ENCODE measurements around the gene PLA2G4D. TPM values are rescaled to one million over a fixed set of nuclear protein-coding genes. Genes with fewer than 3 reads are reported as not detected.
A peak's percentile ranks its signal among the peaks of the same experiment; 100 is the strongest.
"Not testable (repeated sequence)": the region's sequence is repeated elsewhere in the genome, so short reads cannot be mapped to it uniquely, and the experiment has no call there.

The PLA2G4D gene
- total RNA-seq, 1 donor from 2014 or later = not detected

GRCh38 chr15:42123546-42123945, 29.2 kb upstream of the PLA2G4D start:
- DNase-seq (ENCODE audit: low spot score) = no peak

DNA sequence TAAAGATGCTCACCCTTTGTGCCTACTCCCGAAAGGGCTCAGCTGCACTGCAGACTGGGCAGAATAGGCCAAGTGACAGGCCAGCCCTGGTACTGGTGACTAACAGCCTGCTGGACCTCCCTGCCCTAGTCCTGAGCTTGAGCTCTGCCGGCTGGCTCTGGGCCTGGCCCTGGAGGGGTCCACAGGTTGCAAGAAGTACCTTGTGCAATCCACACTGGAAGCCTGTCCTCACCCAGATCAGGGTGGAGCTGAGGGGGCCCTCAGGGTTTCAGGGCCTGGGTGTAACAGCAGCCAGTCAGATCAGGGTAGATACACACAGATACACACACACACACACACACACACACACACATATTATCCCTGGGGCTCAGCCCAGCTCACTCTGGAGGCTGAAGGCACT, 27.3 kb upstream of the PLA2G4D start:
- DNase-seq (ENCODE audit: low spot score) = no peak

GRCh38 chr15:42121021-42121420, 26.7 kb upstream of the PLA2G4D start:
- DNase-seq (ENCODE audit: low spot score) = no peak

DNA sequence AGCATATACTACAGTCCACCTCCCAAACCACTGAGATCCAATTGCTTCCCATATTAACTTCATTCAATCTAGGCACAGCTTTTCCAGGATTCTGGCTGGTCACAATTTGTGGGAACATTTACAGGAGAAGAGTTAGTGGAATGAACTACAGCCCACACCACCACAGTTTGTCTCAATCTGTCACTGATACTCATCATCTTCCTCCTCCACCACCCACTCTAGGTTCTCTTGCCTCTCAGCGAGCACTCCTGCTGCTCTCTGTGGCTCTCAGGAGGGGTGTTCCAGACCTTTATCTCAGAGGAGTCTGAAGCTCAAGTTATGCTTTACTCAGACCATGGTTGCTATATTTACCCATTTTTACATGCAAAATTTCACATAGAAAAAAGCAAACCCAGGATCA, 25.9 kb upstream of the PLA2G4D start:
- no peak for DNase-seq (ENCODE audit: low spot score)

DNA sequence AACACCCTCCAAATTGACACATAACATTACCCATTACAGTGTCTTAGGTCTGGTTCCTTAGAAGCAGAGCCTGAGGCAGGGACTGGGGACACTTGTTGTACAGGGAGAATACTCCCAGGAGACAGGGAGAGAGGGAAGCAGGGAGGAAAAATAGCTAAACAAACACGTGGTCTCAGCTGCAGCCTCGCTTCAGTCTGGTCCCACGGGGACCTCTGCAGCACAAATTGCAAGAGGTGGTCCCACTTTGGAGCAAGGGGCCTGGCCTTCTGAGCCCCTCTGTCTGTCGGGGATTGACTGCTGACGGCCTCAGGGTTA, 25.0 kb upstream of the PLA2G4D start:
- DNase-seq (ENCODE audit: low spot score) = no peak

- DNase-seq (ENCODE audit: low spot score) = no peak
Observed at GRCh38 chr15:42118650-42119445, 24.5 kb upstream of the PLA2G4D start.

DNA sequence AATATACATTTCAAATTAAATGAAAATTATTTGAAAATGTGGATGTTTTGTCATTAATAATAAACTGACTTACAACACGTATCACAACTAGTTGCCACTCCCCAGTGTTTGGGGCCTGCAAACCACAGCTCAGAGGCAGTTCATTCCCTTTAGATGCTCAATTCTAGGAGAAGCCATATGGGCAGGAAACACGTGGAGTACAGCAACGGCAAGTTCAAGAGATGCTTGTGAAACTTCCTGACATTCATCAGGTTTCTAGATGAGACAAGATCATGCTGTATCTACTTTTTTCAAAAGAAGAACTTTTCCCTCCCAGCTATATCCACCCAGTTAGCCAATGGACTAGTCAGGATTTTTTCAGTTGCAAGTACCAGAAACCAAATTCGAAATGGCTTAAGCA, 17.6 kb upstream of the PLA2G4D start:
- DNase-seq (ENCODE audit: low spot score) = no peak

DNA sequence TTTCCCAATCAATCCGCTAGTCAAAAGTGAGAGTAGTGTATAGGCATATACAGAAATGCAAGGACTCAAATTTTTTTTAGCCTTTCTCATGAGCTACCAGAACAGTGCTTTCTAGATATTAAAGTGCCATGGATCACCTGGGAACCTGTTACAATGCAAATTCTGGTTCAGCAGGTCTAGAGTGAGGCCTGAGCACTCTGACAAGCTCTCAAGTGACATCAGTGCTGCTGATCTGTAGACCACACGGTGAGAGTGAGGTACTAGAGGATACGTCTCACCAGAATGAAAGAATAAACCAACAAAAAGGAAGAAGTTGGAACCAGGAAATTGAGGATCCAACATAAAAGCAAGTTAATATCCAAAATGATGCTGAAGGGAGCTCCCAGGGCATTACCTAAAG, 16.0 kb upstream of the PLA2G4D start:
- no peak for DNase-seq (ENCODE audit: low spot score)

- no peak for DNase-seq (ENCODE audit: low spot score)
Observed at GRCh38 chr15:42108806-42109205, 14.4 kb upstream of the PLA2G4D start.

GRCh38 chr15:42108189-42108588, 13.8 kb upstream of the PLA2G4D start:
- DNase-seq (ENCODE audit: low spot score) = no peak

- DNase-seq (ENCODE audit: low spot score) = peak; percentile 64
Observed at GRCh38 chr15:42107473-42107872, 13.1 kb upstream of the PLA2G4D start.

DNA sequence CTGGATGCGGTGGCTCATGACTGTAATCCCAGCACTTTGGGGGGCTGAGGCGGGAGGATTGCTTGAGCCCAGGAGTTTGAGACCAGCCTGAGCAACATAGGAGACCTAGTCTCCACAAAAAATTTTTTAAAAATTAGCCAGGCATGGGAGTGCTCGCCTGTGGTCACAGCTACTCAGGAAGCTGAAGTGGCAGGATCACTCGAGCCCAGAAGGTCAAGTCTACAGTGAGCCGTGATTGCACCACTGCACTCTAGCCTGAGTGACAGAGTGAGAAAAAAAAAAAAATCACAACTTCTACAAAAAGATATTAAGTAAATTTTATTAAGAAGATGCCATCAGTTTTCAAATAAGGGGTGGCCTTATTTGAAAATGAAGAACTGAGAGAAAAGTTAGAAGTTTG, 11.9 kb upstream of the PLA2G4D start:
- no peak for DNase-seq (ENCODE audit: low spot score)

DNA sequence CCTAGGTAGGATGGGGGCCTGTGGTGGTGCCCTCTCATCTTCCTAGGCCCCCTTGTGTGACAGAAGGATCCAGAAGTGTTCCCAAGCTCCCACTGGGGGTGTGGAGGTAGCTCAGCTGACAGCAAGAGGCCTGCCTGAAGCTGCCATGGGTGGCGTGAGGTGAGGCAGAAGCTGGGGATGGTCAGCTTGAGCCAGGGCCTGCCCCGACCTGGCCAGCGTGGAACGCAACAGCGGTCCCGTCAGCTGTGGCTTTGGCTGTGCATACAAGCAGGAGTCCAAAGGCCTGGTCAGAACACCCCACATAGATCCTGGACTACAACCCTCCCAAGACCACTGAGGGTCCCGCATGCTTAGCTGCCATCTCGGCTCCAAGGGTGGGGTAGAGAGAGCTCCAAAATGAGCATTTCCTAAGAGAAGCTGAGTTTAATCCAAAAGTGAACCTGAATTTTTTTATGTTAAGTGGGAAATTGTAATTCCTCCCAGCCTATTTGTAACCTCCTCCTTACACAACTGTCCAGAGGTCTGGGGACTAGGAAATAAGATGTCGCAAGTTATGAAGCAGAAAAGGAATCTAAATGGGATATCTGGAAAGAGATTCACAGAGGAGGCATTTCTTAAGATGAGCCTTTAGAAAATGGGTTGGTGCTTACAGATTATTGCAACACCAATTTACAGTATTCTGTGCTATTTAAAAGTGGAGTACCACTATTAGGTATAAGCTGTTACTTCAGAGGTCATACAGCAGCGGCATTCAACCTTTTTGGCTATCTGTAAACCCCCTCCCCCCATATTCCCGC, 9.9 kb upstream of the PLA2G4D start:
- no peak for DNase-seq (ENCODE audit: low spot score)

DNA sequence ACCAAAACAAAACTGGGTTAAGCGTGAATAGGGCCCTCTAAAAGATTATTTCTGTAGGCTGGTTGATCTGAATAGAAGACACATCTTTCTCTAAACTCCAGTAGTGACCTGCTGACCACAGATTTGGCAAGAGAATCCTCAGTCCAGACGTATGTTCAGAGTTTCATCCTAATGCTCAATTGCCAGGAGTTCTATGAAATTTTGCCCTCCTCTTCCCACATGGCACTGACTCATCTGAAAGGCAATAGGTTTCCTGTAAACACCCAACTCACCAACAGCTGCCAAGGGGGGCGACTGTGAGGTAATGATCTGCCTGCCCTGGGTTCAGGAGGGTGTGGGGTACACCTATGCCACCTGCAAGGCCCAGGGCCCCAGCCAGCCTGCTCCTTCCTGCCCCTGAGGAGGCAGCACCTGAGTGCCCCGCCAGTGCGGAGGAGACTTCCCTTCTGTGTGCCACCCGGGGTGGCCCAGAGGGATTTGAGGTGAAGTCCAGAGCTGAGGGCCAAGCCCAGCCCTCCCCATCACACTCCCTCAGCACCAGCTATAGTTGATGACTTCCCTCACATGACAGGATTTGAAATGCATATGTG, 8.4 kb upstream of the PLA2G4D start:
- DNase-seq (ENCODE audit: low spot score) = no peak

- no peak for DNase-seq (ENCODE audit: low spot score)
Observed at GRCh38 chr15:42101861-42102260, 7.5 kb upstream of the PLA2G4D start.

- DNase-seq (ENCODE audit: low spot score) = no peak
Observed at GRCh38 chr15:42100021-42100800, 5.8 kb upstream of the PLA2G4D start.

- no peak for DNase-seq (ENCODE audit: low spot score)
Observed at GRCh38 chr15:42097018-42097417, 2.7 kb upstream of the PLA2G4D start.

DNA sequence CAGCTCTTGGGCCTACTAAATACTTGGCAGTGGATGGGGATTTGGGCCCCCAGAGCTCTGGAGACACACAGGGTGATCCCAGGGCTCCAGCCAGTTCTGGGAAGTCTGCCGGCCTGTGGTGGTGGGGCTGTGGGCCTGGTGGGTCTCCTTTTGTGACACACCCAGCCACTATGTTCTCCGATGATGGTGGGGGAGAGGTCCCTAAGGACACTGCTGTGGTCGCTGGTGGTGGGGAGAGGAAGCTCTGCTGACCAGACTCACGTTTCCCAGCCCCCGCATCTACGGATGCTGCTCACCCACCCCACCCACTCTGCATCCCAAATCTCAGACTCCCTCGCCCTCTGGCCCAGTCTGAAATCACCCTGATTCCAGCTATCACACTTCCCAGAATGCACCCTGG, 396 bp downstream of the PLA2G4D start:
- no peak for DNase-seq (ENCODE audit: low spot score)

- DNase-seq (ENCODE audit: low spot score) = no peak
Observed at GRCh38 chr15:42092398-42093318, 1.7 kb downstream of the PLA2G4D start.

DNA sequence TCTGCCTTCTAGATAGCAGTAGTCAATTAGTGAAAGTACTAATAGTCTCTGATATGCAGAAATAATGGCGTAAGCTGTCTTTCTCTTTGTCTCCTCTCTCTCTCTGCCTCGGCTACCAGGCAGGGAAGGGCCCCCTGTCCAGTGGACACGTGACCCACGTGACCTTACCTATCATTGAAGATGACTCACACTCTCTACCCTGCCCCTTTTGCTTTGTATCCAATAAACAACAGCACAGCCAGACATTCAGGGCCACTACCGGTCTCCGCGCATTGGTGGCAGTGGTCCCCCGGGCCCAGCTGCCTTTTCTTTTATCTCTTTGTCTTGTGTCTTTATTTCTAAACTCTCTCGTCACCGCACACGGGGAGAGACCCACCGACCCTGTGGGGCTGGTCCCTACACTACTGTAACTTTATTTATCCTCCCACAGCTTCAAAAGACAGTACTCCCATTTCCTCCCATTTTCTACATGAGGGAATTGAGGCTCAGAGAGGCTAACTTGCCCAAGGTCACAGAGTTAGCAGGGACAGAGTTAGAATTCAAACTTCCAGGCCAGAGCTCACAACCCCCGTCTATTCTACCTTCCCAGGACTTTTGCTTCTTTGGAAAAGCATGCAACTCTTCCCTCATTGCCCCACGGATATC, 2.5 kb downstream of the PLA2G4D start:
- DNase-seq (ENCODE audit: low spot score) = not testable (repeated sequence)

DNA sequence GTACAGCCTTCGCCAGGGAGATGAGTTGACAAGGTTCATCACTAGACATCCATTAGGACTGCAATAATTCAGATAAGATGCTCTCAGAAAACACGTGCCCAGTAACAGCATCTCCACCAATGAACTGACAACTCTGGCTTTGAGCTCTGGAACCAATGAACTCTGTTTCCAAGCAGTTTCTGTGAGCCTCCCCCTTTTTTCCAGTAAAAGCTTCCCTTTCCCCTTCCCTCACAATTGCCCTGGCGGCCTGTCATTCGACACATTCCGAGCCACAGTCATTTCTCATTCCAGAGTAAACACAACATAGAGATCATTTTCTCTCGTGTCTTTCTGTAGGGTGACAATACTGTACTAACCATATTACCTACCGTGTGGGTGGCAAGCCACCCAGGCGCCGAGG, 3.6 kb downstream of the PLA2G4D start:
- no peak for DNase-seq (ENCODE audit: low spot score)

All from mucosa of gallbladder (tissue), 1 donor.